ENCODE data around the gene GADL1. TPM values are rescaled to one million over a fixed set of nuclear protein-coding genes. Genes with fewer than 3 reads are reported as not detected.

GADL1 gene
- total RNA-seq, 4 donors from 2014 or later, result not detected

- H3K9me3 ChIP-seq, result no peaks in the 10 kb centered on the region
- H3K27me3 ChIP-seq, result no peaks in the 10 kb centered on the region
- no peak for DNase-seq
- H3K27ac ChIP-seq, result no peak overlapping the region
- no peaks in the 10 kb centered on the region for H3K36me3 ChIP-seq
- H3K4me3 ChIP-seq, result no peak overlapping the region
- intact Hi-C loops (cut with DNase I), result no loop called here
- TF ChIP-seq POLR2A (IDR thresholded peaks at IDR 0.05) (no peak), CTCF (IDR thresholded peaks at IDR 0.05) (no peak)
- no peaks in the 10 kb centered on the region for H3K4me1 ChIP-seq
These were observed 192.2 kb downstream of the GADL1 start for GRCh38 chr3:30702038-30702827.

- H3K9me3 ChIP-seq, result no peaks in the 10 kb centered on the region
- H3K27me3 ChIP-seq, result no peaks in the 10 kb centered on the region
- no peak overlapping the region for H3K27ac ChIP-seq
- 62 to 75% methylated on average over 3 of the region's 3 CpGs for WGBS, 2 donors
- TF ChIP-seq POLR2A (IDR thresholded peaks at IDR 0.05) (no peak), CTCF (IDR thresholded peaks at IDR 0.05) (no peak)
- peaks cover 0 to 2% (median 0%) of the 10 kb centered on the region in 3 donors for H3K36me3 ChIP-seq
- peaks cover 0 to 11% (median 0%) of the 10 kb centered on the region in 3 donors for H3K4me1 ChIP-seq
- intact Hi-C loops (cut with DNase I), result no loop called here
- DNase-seq, result no peak
- no peak overlapping the region for H3K4me3 ChIP-seq
These were observed 193.6 kb downstream of the GADL1 start for GRCh38 chr3:30700702-30701321.

GRCh38 chr3:30699927-30700326, 194.5 kb downstream of the GADL1 start:
- intact Hi-C loops (cut with DNase I), result loop anchor here (10.0 kb wide), 2 partner anchors 515 to 585 kb away; no protein-coding TSS in a partner anchor
- no peak overlapping the region for H3K27ac ChIP-seq

GRCh38 chr3:30698549-30698948, 195.9 kb downstream of the GADL1 start:
- Histone ChIP-seq H3K4me1 (peaks cover 0 to 14% (median 0%) of the 10 kb centered on the region in 3 donors), H3K9me3 (no peaks in the 10 kb centered on the region), H3K27ac (no peak overlapping the region), H3K4me3 (no peak overlapping the region), H3K36me3 (peaks cover 0 to 20% (median 0%) of the 10 kb centered on the region in 3 donors), H3K27me3 (no peaks in the 10 kb centered on the region)
- no peak for TF ChIP-seq POLR2A (IDR thresholded peaks at IDR 0.05)
- TF ChIP-seq CTCF (IDR thresholded peaks at IDR 0.05), result no peak
- WGBS, 2 donors, result 63 to 65% methylated on average over 2 of the region's 2 CpGs
- intact Hi-C loops (cut with DNase I), result loop anchor here (10.0 kb wide), 2 partner anchors 514 to 584 kb away; no protein-coding TSS in a partner anchor
- DNase-seq, result no peak

More at GRCh38 chr3:30699927-30700326, 194.5 kb downstream of the GADL1 start:
- no peak for TF ChIP-seq CTCF (IDR thresholded peaks at IDR 0.05)
- Histone ChIP-seq H3K27me3 (no peaks in the 10 kb centered on the region), H3K4me1 (peaks cover 0 to 11% (median 0%) of the 10 kb centered on the region in 3 donors), H3K9me3 (no peaks in the 10 kb centered on the region), H3K36me3 (peaks cover 0 to 11% (median 0%) of the 10 kb centered on the region in 3 donors), H3K4me3 (no peak overlapping the region)
- DNase-seq, result no peak
- 90 to 94% methylated on average over 4 of the region's 4 CpGs for whole genome bisulfite sequencing, 2 donors

GRCh38 chr3:30696896-30697295, 197.6 kb downstream of the GADL1 start:
- 81 to 88% methylated on average over 2 of the region's 2 CpGs for WGBS, 2 donors
- peaks cover 0 to 27% (median 3%) of the 10 kb centered on the region in 3 donors for H3K4me1 ChIP-seq
- no peak overlapping the region for H3K27ac ChIP-seq
- no peak for DNase-seq
- H3K4me3 ChIP-seq, result no peak overlapping the region
- H3K27me3 ChIP-seq, result no peaks in the 10 kb centered on the region
- TF ChIP-seq CTCF (IDR thresholded peaks at IDR 0.05) (no peak), POLR2A (IDR thresholded peaks at IDR 0.05) (no peak)
- H3K9me3 ChIP-seq, result no peaks in the 10 kb centered on the region
- H3K36me3 ChIP-seq, result peaks cover 0 to 31% (median 0%) of the 10 kb centered on the region in 3 donors
- intact Hi-C loops (cut with DNase I), result loop anchor here (10.0 kb wide), 2 partner anchors 512 to 582 kb away; no protein-coding TSS in a partner anchor
